ENCODE measurements around the gene KRT1. TPM values are rescaled to one million over a fixed set of nuclear protein-coding genes. Genes with fewer than 3 reads are reported as not detected.
A peak's percentile ranks its signal among the peaks of the same experiment; 100 is the strongest.

The KRT1 gene
- total RNA-seq, 1 donor from 2014 or later: 2.9 TPM

DNA sequence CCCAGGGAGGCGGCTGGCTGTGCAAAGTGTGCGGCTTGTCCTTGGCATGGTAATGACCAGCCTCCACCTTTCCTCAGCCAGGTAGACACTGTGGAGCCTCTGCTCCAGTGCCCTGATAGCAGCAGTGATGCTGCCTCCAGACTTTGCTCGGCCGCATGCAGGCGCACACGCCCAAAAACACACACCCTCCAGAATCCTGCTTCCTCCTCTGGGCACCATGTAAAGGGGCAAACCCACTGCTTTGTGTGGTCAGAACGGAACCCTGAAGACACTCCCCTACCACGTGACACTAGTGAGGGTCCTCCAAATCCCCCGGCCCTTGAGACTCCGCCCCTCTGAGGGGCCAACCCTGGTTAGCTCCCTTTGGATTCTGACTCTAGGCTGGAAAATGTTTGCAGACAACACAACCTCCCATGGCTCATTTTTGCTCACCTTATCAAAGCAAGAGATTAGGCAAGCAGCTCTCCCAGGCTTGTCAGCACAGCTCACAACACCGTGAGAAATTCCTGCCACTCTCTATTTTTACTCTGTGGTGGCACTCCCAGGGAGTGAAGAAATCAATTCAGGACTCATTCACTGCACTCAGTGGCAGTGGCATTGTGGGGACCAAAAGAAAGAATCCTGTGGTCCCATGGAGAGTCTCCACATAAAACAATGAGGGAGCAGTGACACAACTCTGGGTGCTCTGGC lies 18.6 kb upstream of the KRT1 start:
- DNase-seq (ENCODE audit: low spot score): no peak

DNA sequence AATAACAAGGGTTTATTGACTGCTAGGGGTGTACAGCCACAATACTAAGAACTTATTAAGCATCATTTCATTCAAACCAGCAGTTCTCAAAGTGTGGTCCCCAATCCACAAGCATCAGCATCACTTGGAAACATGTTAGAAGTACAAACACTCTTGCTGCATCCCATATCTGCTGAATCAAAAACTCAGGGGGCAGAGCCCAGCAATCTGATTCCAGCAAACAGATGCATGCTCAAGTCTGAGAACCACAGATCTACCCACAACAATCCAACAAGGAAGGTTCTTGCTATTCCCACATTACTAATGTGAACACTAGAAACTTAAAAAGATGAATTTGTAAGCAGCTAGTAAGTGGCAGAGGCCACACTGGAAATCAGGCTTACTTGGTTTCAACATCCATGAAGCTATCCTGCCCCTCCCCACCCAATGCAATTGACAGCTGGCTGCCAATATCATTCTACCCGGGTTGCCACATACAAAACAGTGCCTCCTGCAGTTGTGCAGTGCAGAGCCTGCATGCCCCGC lies 16.9 kb upstream of the KRT1 start:
- DNase-seq (ENCODE audit: low spot score): no peak

DNA sequence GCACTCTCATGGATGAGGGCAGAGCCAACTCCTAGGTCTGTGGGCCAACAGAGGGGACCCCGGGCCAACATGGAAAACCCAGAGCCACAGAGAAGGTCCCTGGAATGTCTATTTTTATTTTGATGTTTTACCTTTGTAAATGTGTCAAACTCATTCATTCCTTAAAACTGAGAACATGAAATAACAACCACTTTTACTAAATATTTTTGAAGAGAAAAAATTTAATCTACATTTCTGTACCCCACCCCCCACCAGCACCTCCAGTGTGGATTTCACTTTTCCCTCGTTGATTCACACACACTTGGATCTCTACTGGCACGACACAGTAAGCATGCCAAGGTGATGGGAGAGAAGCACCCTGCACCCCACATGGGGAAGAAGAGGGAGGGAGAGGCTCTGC lies 16.4 kb upstream of the KRT1 start:
- no peak for DNase-seq (ENCODE audit: low spot score)

- no peak for DNase-seq (ENCODE audit: low spot score)
These were observed 14.8 kb upstream of the KRT1 start for GRCh38 chr12:52695039-52695438.

GRCh38 chr12:52694151-52694550 lies 13.9 kb upstream of the KRT1 start:
- DNase-seq (ENCODE audit: low spot score): no peak

DNA sequence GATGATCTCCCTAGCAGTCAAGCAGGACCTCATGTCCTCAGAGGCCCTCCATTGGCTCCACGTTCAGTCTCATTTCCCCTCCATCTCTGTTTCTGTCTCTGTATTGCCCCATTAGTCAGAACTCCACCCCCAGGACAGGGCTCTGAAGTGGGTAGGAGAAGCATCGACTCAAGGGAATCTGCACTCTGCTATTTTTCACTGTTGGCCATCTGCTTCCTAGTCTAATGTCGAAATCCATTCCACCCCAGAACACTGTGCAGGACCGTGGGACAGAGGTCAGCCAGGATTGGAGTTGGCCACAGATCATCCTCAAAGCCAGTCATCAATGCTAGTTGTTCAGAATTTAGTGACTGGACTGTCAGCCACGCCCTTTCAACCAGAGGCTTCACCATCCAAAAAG lies 13.1 kb upstream of the KRT1 start:
- DNase-seq (ENCODE audit: low spot score): no peak

DNA sequence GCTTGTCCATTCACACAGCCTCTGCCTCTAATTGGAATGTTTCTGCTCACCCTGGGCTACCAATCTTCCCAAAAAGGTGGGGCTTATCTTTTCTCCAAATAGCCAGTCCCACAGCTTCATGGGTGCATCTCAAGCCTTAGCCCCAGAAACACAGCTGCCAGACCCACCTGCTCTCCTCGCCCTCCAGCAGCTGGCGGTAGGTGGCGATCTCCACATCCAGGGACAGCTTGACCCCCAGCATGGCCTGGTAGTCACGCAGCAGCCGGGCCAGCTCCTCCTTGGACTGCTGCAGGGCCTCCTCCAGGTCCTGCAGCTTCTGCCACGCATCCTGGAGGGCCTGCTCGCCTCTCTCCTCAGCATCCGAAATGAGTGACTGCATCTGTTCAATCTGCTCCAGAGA lies 12.0 kb upstream of the KRT1 start:
- no peak for DNase-seq (ENCODE audit: low spot score)

DNA sequence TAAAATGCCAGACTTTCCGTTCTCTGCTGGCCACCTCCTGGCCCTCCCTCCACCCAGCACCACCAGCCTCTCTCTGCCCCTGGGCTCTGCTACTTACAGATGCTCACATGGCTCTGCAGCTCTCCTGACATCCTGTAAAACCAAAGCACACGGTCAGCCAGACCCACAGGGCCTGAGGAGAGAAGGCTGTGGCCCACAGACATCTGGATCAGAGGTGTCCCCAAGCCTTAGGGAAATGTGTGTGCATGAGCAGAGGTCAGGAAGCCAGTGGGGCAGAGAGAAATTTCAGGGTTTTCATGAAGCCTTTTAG lies 11.6 kb upstream of the KRT1 start:
- DNase-seq (ENCODE audit: low spot score): no peak

DNA sequence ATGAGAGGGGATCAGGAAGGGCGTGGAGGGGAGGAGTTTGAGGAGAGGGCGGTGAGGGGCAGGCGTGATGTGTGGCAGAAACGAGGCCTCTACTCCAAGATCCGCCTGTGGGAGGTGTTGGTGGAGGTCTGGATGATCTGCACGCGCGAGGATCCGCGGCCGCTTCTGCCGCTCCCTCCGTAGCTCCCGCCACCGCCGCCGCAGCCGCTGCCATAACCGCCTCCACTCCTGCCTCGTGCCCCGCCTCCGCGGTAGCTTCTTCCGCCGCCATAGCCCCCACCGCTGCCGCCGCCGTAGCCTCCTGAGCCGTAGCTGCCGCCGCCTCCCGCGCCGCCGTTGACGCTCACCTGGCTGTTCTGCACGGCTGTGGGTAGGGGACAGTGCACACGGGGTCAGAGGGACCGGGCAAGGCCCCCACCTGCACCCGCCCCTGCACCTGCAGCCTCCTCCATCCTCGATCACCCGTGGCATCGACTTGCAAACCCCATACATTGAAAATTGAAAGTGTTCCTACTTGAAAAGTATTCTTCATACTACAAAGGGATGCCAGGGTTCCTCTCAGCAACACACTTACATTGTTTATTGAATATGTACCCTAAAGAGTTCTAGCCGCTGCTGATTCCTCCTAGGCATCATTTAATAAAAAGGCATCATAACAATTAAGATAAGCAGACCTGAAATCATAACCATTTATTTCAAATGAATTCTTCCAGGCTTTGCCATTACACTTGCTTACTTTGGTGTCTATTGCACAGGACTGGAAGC lies 11.1 kb upstream of the KRT1 start:
- no peak for DNase-seq (ENCODE audit: low spot score)

GRCh38 chr12:52690351-52691075 lies 10.3 kb upstream of the KRT1 start:
- DNase-seq (ENCODE audit: low spot score): no peak

DNA sequence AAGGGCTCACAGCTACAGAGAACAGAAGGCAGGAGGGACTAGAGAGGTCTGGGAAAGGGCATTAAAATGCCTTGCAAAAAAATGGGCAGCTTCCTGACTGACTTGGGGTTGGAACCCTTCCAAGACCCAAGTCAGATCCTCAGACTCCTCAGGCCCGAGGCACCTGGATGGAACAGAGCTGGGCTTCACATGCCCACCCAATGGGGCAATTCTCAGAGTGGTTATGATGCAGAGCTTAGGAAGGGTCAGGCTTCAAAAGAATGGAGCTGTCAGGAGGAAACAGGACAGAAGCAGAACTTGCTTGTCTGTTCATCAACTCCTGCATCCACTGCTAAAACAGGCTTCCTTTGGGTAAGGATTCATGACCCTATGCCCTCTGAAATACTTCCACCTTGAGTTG lies 9.7 kb upstream of the KRT1 start:
- DNase-seq (ENCODE audit: low spot score): no peak

GRCh38 chr12:52689239-52689638 lies 9.0 kb upstream of the KRT1 start:
- DNase-seq (ENCODE audit: low spot score): no peak

DNA sequence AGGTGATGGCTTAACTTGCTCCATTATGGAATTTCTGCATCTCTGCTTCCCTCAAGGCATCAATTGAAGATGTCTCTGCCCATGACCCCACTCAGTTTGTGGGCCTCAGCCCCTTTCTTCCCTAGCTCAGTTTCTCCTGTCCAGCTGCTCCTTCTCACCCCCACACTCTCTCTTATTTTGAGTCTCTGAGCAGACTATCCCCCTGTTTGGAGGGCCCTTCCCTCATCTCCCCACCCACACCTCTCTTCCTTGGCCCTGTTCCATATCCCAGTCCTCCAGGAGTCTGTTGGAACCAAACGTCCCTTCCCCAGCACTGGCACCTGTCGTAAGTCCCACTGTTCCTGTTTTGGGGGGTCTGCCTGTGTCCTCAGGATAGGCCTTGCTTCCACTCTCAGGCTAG lies 8.3 kb upstream of the KRT1 start:
- DNase-seq (ENCODE audit: low spot score): no peak

GRCh38 chr12:52687497-52688385 lies 7.5 kb upstream of the KRT1 start:
- peak; percentile 24 for DNase-seq (ENCODE audit: low spot score)

DNA sequence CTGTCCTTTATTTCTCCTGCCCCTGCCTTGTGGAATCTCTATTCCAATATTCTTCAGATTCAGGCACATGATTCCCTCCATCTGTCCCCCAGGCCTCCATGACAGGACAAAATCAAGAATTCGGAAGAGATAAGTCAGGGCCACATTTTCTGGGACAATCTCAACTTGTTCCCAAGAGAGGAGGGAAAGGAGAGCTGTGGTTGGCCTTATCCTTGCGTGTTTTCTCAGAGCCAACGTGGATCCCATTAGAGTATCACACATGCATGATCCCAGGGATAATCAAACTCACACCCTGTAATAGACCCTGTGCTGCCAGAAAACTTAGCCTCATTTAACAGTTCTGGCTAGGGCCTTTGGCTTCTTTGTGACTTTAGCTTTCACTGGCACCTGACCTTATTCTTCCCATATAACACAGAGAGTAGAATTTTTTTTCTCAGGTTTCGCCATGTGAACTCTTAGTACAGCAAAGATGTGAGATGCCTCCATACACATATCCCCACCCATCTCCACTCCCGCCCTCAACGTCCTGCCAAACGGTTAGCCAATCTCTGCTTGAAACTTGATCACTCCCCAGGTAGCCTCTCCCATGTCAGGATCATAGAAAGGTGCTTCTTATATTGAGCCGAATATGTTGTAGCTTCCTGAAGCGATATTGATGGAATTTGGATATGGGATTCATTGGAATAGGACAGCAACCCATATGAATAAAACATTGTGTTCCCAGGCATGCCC lies 6.7 kb upstream of the KRT1 start:
- DNase-seq (ENCODE audit: low spot score): no peak

DNA sequence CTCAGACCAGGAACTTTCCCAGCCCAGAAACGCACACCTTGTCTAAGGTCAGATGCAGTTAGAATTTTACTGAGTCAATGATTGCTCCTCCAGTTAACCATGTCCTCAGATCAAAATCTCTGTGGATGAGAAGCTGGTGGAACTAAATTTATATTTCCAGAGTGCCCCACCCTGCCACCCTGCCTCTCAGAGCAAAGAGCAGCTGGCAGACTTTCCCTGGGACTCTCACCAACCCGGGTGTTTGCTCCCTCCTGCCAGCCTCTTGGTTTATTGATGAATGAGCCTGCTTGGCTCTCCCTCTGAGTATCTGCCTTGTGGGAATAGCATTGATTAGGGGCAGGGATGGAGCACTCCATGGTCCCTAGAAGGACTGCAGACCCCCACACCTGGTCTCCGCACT lies 5.9 kb upstream of the KRT1 start:
- DNase-seq (ENCODE audit: low spot score): no peak

DNA sequence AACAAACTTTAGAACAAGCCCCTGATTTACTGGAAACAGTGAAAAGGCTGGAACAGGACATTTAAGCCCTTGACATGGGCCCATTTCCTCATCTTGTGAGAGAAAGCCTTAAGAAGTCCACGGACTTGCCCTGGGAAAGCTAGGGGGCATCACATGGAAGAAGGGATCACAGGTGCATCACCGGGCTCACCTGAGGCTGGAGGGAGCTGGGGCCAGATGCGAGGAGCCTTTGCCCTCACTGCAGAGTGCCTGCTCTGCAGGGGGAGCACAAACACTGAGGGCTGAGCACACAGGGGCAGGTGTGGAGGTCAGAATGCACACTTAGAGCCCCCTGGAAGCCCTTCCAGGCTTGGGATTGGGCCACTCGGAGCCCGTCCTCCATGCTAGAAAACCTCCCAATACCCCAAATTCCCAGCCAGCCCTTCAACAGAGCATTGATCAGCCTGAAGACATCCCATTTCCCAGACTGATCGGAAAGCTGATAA lies 5.2 kb upstream of the KRT1 start:
- DNase-seq (ENCODE audit: low spot score): no peak

DNA sequence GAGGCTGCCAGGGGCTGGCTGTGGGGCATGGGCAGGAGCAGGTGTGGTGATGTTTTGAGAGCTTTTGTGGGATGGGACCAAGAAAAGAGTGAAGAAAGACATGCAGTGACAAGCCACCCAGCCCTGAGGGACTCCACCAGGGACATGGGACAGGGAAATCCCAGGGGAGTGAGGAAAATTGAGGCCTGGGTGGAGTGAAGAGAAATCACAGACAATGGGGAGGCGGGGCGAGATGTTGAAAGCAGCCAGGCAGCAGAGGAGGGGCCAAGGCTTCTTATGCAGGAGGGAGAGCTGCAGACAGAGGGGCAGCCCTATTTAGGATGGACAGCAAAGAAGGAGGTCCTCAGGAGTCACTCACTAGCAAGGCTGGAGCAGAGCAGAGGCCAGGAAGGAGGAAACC lies 4.2 kb upstream of the KRT1 start:
- DNase-seq (ENCODE audit: low spot score): no peak

DNA sequence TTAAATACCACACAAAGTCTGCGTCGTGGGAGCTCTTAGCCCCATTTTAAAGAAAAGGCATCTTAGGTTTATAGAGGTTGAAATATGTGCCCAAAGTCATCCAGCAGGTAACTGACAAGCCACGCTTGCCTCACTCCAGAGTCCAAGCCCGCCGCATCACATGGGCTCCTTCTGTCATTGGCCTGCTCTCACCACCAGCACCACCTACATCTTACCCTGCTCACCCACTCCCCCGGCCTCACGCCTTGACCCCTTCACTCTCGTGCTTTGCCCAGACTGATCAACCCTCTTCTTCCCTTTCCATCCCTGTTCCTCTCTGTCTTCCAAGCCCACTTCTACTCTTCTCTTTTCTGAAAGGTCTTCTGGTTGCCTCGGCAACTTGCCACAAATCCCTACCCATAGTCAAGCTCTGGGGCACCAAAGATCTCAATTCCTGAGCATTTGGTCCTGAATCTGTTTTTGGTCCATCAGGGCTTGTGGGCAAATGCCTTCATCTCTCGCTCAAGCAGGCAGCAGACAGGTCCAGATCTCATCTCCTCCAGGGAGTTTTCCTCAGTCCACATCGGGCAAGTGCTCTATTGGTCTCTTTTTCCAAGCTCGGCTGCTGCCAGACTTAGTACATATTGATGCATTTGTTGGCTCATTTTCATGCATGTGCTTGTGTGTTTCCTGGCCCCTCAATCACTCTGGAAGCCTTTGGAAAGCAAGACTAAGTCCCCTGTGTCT lies 3.5 kb upstream of the KRT1 start:
- DNase-seq (ENCODE audit: low spot score): no peak

DNA sequence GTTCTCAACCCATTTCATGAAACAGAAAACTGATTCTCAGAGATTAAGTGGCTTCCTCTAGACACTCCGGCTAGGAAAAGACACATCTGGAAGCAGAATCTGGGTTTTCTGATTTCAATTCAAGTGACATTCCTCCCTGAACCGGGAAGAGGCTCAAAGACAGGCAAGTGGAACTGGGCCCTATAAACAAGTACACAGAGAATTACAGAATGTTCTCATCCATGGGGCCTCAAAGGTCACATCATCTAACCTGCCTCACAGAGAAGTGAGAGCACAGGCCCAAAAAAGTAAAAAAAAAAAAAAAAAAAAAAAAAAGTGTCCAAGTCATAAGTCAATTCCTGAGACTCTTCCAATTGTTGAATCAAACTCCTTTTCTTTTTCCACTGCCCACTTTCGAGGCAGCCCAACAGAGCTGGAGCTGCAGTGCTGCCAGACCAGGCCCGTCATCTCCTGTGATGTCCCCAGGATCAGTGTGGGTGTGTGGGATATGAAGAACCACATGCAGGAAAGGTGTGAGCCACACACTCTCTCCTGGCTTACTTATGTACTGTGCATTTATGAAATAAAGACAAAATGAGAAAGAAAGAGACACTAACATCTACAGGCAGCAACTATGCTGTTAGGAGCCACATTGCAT lies 2.8 kb upstream of the KRT1 start:
- DNase-seq (ENCODE audit: low spot score): no peak

Data from mucosa of gallbladder (tissue), 1 donor.